ENCODE measurements around the gene SEMA4F. TPM values are rescaled to one million over a fixed set of nuclear protein-coding genes. Genes with fewer than 3 reads are reported as not detected.

Gene SEMA4F
- total and polyA plus RNA-seq, 2 experiments from 2014 or later, result 4.2 to 5.9 TPM

GRCh38 chr2:74618410-74619083, 35.5 kb upstream of the SEMA4F start:
- no peak for TF ChIP-seq EZH2 (IDR thresholded peaks at IDR 0.05; ENCODE audit: insufficient read depth, poor library complexity, severe bottlenecking)
- no peak for TF ChIP-seq EZH2phosphoT487 (IDR thresholded peaks at IDR 0.05; ENCODE audit: insufficient read depth, low read depth)
- Histone ChIP-seq H3K36me3 (ENCODE audit: low read depth) (no peaks in the 10 kb centered on the region), H3K4me1 (ENCODE audit: insufficient read depth) (no peaks in the 10 kb centered on the region), H3K9me2 (ENCODE audit: insufficient read depth) (no peaks in the 10 kb centered on the region), H3K4me2 (ENCODE audit: unreplicated experiment) (no peak overlapping the region), H3K9ac (no peak overlapping the region), H3K4me3 (no peak overlapping the region), H2AFZ (no peak overlapping the region), H3K9me3 (ENCODE audit: low read depth) (no peaks in the 10 kb centered on the region), H3K27ac (no peak overlapping the region), H3F3A (ENCODE audit: insufficient read depth) (no peaks in the 10 kb centered on the region), H3K79me2 (ENCODE audit: insufficient read depth) (no peaks in the 10 kb centered on the region), H3K27me3 (replicated peaks; ENCODE audit: insufficient read depth) (peaks cover 52% of the 10 kb centered on the region), H4K20me1 (ENCODE audit: insufficient read depth) (no peaks in the 10 kb centered on the region)
- no peak for DNase-seq
- WGBS, 2 experiments (ENCODE audit: low coverage in 1 of 2, low lambda C conversion rate in 2 of 2, missing lambda C conversion rate in 2 of 2), result 49 to 50% methylated on average over 6 of the region's 6 CpGs
- in situ Hi-C loops (cut with MboI), result no loop called here

- Histone ChIP-seq H3K4me1 (ENCODE audit: insufficient read depth) (no peaks in the 10 kb centered on the region), H3K27me3 (replicated peaks; ENCODE audit: insufficient read depth) (peaks cover 40% of the 10 kb centered on the region), H3K9me3 (ENCODE audit: low read depth) (no peaks in the 10 kb centered on the region), H4K20me1 (ENCODE audit: insufficient read depth) (no peaks in the 10 kb centered on the region), H3K79me2 (ENCODE audit: insufficient read depth) (no peaks in the 10 kb centered on the region), H2AFZ (no peak overlapping the region), H3K9ac (no peak overlapping the region), H3K9me2 (ENCODE audit: insufficient read depth) (no peaks in the 10 kb centered on the region), H3K4me3 (no peak overlapping the region), H3K27ac (no peak overlapping the region), H3K4me2 (ENCODE audit: unreplicated experiment) (no peak overlapping the region), H3F3A (ENCODE audit: insufficient read depth) (no peaks in the 10 kb centered on the region), H3K36me3 (ENCODE audit: low read depth) (no peaks in the 10 kb centered on the region)
- in situ Hi-C loops (cut with MboI), result no loop called here
- TF ChIP-seq EZH2 (IDR thresholded peaks at IDR 0.05; ENCODE audit: insufficient read depth, poor library complexity, severe bottlenecking) (no peak), EZH2phosphoT487 (IDR thresholded peaks at IDR 0.05; ENCODE audit: insufficient read depth, low read depth) (no peak)
- 73 to 75% methylated on average over 5 of the region's 5 CpGs for WGBS, 2 experiments (ENCODE audit: low coverage in 1 of 2, low lambda C conversion rate in 2 of 2, missing lambda C conversion rate in 2 of 2)
- no peak for DNase-seq
Measured at GRCh38 chr2:74619651-74620297, 34.3 kb upstream of the SEMA4F start.

- TF ChIP-seq EZH2phosphoT487 (IDR thresholded peaks at IDR 0.05; ENCODE audit: insufficient read depth, low read depth), result no peak
- no peak for TF ChIP-seq EZH2 (IDR thresholded peaks at IDR 0.05; ENCODE audit: insufficient read depth, poor library complexity, severe bottlenecking)
- in situ Hi-C loops (cut with MboI), result no loop called here
- Histone ChIP-seq H3K9me2 (ENCODE audit: insufficient read depth) (no peaks in the 10 kb centered on the region), H2AFZ (no peak overlapping the region), H4K20me1 (ENCODE audit: insufficient read depth) (no peaks in the 10 kb centered on the region), H3K9me3 (ENCODE audit: low read depth) (no peaks in the 10 kb centered on the region), H3K27me3 (replicated peaks; ENCODE audit: insufficient read depth) (peaks cover 31% of the 10 kb centered on the region), H3K79me2 (ENCODE audit: insufficient read depth) (no peaks in the 10 kb centered on the region), H3K9ac (no peak overlapping the region), H3K4me2 (ENCODE audit: unreplicated experiment) (no peak overlapping the region), H3K4me3 (no peak overlapping the region), H3K36me3 (ENCODE audit: low read depth) (no peaks in the 10 kb centered on the region), H3K4me1 (ENCODE audit: insufficient read depth) (no peaks in the 10 kb centered on the region), H3K27ac (no peak overlapping the region), H3F3A (ENCODE audit: insufficient read depth) (no peaks in the 10 kb centered on the region)
- DNase-seq, result peak; percentile 43
- WGBS, 2 experiments (ENCODE audit: low coverage in 1 of 2, low lambda C conversion rate in 2 of 2, missing lambda C conversion rate in 2 of 2), result 63 to 66% methylated on average over 12 of the region's 12 CpGs
Measured at GRCh38 chr2:74620671-74621070, 33.4 kb upstream of the SEMA4F start.

- no peak overlapping the region for H3K9ac ChIP-seq
- peak; percentile 18 for DNase-seq
- H2AFZ ChIP-seq, result no peak overlapping the region
- no peaks in the 10 kb centered on the region for H3K36me3 ChIP-seq (ENCODE audit: low read depth)
- no peaks in the 10 kb centered on the region for H4K20me1 ChIP-seq (ENCODE audit: insufficient read depth)
- 63 to 65% methylated on average over 5 of the region's 5 CpGs for WGBS, 2 experiments (ENCODE audit: low coverage in 1 of 2, low lambda C conversion rate in 2 of 2, missing lambda C conversion rate in 2 of 2)
- H3K79me2 ChIP-seq (ENCODE audit: insufficient read depth), result no peaks in the 10 kb centered on the region
- TF ChIP-seq EZH2phosphoT487 (IDR thresholded peaks at IDR 0.05; ENCODE audit: insufficient read depth, low read depth) (no peak), EZH2 (IDR thresholded peaks at IDR 0.05; ENCODE audit: insufficient read depth, poor library complexity, severe bottlenecking) (no peak)
- no peaks in the 10 kb centered on the region for H3F3A ChIP-seq (ENCODE audit: insufficient read depth)
- H3K9me3 ChIP-seq (ENCODE audit: low read depth), result no peaks in the 10 kb centered on the region
- in situ Hi-C loops (cut with MboI), result no loop called here
- no peak overlapping the region for H3K4me3 ChIP-seq
- no peaks in the 10 kb centered on the region for H3K9me2 ChIP-seq (ENCODE audit: insufficient read depth)
- H3K27ac ChIP-seq, result no peak overlapping the region
- H3K4me1 ChIP-seq (ENCODE audit: insufficient read depth), result no peaks in the 10 kb centered on the region
- H3K27me3 ChIP-seq (replicated peaks; ENCODE audit: insufficient read depth), result no peaks in the 10 kb centered on the region
- H3K4me2 ChIP-seq (ENCODE audit: unreplicated experiment), result no peak overlapping the region
Measured at GRCh38 chr2:74625658-74626425, 28.2 kb upstream of the SEMA4F start.
